Measurements from ENCODE around the gene TRAFD1.

TRAFD1 gene

DNA sequence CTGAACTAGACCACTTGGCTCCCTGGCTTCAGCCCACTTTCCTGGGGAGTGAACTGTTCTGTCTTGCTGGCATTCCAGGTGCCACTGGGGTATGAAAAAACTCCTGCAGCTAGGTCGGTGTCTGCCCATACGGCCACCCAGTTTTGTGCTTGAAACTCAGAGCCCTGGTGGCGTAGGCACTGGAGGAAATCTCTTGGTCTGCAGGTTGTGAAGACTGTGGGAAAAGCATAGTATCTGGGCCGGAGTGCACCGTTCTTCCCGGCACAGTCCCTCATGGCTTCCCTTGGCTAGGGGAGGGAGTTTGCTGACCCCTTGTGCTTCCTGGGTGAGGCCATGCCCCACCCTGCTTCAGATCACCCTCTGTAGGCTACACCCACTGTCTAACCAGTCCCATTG, 33.8 kb downstream of the TRAFD1 start:
- no peak for DNase-seq

DNA sequence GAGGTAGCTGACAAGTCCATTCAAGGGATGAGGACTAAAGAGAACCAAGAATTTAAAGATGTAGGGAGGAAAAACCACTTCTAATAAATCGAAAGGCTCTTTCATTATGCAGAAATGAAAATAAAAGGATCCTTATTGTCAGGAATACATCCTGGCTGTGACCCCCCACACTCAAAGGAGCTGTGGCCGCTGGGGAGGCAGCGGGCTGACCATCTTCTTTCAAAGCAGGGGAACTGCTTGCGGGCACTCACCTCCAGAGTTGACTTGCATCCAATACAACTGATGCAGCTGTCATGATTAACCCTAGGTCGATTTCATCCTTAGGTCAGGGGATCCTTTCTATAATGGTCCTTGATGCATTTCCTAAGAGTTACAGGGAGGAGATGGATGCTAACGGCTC, 35.3 kb downstream of the TRAFD1 start:
- no peak for DNase-seq

- DNase-seq = no peak
Measured at GRCh38 chr12:112161711-112162110, 36.4 kb downstream of the TRAFD1 start.

DNA sequence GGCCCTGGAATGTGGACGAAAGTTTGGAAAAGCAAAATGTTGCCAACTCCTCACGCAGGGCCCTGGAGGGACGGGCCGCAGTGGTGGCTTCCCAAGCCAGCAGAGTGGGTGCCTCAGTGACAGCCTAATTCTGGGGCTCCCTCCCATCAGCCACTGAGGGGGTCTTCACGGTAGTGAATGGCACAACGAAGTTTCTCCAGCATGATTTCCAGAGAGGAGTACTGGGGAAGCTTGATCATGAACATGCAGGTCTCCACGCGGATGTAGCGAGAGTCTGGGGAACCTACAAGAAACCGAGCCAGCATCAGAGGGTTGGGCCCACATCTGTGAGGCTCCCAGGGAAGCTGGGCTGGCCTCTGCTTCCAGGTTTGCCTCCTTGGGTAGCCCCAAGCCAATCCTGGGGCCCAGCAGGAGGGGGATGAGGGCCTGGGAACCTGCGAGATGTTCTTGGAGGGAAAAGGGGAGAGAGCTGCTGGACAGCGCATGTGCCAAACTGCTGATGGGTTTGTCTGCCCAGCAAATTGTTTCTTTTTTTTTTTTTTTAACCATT, 37.0 kb downstream of the TRAFD1 start:
- no peak for DNase-seq

DNA sequence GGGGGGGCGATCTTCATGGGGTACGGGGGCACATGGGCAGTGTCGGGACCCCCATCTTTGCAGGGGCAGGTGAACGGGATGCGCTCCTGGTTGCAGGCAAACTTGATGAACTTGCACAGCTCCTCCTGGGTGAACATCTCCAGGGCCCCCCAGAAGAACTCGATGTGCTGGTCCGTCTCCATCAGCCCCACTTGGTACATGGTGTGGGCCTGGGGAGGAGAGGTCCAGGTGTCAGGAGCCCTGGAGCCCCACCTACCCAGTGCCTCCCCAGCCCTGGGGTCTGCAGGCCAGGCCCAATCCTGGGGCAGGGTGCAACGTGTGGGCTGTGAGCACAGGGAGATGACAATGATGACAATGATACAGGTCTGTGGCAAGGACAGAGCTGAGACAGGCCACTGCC, 37.7 kb downstream of the TRAFD1 start:
- DNase-seq = no peak

- no peak for DNase-seq
Measured at GRCh38 chr12:112163471-112163991, 38.2 kb downstream of the TRAFD1 start.

GRCh38 chr12:112164011-112164660, 38.8 kb downstream of the TRAFD1 start:
- DNase-seq = no peak

DNA sequence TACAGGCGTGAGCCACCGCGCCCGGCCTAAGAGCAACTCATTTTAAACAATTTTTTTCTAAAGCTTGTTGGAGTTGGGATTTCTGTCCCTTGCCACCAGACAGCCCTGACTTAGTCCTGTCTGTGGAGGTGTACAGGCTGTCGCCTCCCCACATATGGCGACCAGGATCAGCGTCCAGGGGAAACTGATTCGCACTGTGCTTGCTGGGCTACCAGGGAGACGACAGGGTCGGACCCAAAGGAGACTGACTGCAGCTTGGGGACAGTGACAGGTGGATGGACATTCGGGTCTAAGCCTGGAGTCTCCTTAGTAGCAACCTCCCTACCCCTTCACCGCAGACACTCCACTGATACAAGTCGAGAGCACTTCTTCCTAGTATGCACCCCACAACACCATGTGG, 40.3 kb downstream of the TRAFD1 start:
- DNase-seq = no peak

- DNase-seq = no peak
Measured at GRCh38 chr12:112166051-112167015, 41.0 kb downstream of the TRAFD1 start.

- DNase-seq = no peak
Measured at GRCh38 chr12:112167031-112167461, 41.7 kb downstream of the TRAFD1 start.

DNA sequence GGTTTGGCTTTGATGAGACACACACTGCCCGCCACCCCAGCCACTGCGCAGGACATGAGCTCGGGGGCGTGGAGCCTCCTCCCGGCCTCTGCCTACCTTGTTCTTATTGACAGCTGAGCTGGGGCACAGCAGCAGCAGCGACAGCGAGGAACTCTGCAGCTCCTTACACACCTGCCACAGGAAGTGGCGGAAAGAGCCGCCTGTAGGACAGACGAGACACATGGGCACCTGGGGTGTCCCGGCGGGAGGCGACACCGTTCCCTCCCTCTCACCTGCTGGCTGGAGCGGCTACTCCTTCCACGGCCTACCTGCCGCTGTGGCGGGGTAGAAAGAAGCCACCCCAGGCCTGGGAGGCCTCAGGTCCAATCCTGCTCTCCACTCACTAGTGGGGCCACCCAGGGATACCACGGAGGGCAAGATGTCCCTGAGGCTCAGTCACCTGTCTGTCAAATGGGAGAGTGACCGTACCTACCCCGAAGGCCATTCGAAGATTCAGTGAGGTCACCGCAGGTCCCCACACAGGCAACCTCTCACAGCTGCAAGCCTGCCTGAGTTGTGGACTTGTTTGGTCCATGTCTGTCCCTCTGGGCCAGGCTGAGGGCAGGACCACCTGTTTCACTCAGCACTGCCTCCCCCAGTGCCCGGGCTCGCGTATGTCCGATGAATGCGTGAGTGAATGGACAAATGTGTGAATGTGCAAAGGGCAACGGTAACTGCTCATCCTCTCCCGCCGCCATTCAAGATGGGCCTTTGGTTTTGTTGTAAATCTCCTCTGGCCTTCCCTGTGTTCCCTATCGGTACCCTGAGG, 42.6 kb downstream of the TRAFD1 start:
- no peak for DNase-seq

GRCh38 chr12:112168561-112168971, 43.2 kb downstream of the TRAFD1 start:
- no peak for DNase-seq

GRCh38 chr12:112169161-112169872, 44.0 kb downstream of the TRAFD1 start:
- no peak for DNase-seq

DNA sequence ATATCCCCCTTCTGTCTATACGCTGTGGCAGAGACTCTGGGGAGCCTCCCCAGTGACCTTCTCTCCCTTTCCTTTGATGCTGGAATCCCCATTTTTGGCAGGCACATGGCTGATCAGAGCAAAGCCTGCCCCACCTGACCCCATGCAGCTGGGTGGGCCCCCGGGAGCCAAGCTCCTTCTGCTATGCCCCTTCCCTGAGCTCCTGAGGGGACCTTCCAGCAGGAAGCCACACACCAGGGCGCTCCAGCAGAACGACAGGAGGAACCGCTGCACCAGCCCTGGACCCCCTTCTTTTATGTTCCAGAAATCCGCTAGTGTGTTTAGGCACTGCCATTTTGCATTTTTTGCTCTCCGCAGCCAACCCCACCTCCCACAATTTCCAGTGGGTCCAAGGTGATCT, 44.6 kb downstream of the TRAFD1 start:
- DNase-seq = no peak

GRCh38 chr12:112170376-112170775, 45.0 kb downstream of the TRAFD1 start:
- no peak for DNase-seq

DNA sequence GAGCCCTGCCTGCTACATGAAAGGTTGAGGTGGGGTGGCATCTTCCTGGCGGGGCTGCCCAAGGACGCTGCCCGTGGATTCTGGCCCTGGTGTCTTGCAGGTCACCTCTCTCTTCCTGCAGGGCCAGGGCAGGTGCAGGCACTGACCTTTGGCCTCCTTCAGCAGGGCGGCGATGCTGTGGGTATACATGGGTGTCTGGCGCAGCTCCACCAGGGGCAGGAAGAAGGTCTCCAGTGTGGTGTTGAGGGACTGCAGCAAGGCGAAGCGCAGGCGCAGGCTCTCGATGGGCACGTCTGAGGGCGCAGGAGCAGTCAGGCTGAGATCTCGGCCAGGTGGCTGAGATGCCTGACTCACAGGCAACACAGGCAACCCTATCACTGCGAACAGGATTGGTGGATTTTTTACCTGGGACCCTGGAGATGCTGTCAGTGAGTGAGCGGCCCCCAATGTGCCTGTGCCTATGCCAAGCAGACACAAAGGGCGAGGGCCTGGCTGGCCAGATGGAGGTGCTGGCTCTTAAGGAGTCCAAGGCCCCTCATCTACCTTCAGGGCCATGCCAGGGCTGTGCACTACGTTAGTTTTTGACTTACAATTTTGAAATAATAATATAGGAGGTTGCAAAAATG, 45.7 kb downstream of the TRAFD1 start:
- no peak for DNase-seq

GRCh38 chr12:112172556-112173324, 47.4 kb downstream of the TRAFD1 start:
- DNase-seq = no peak

DNA sequence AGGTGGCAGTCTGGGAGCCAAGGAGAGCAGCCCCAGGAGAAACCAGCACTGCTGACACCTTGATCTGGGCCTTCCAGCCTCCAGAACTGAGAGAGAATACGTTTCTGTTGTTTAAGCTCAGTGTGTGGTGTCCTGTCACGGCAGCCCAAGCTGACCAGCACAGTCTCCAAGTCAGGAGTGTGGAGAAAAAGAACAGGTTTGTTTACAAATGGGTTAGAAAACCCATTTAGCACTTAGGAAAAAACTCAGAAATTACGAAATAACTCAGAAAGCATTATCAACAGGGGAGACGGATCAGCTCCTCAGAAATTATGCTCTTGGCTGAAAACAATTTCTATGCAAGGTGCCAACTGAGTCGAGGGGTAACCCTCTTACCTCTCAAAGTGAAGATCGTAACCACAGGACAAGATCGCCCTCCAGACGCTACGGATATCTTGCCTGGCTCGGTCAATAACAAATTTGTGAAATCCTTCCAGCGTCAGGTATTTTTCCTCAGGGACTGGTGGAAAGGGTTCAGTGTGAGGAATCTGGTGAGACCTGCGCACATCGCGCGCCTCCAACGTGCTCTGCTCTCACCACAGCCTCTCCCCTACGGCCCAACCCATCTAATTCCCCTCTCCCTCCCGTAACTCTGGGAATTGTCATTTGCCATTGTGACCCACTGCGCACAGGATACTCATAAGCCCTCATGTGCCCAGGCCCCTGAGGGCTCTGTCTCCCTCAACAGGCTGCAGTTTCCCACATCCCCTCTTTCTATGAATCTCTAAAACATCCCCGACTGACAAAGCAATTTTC, 50.2 kb downstream of the TRAFD1 start:
- DNase-seq = no peak

DNA sequence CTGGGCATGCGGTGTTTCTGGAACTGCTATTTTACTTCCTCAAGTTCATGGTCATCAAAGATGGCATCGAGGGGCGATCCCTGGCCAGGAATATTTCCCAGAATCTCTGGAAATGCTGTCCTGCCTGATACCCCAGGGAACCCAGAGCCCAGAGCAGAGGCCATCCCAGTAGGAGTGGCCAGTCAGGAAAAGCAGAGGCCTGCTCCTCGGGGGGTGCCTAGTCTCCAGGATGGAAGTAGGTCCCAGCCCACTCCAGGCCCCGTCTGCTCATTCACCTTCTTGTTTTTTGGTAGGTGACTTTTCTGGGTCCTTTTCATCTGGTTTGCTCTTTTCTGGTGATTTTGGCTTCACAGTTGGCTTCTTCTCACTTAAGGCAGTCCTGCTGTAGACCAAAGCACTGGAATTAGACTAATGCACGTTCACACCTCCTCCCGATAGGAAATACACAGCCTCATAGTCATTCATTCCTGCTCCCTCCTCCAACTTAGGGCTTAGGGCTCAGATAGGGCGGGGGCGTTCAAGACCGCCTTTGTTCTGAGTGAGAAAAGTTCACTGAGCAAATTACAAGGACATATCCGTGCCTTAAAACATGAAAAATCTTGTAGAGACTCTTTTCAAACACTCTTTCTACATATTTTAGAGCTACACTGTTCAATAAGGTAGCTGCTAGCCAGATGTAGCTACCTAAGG, 51.1 kb downstream of the TRAFD1 start:
- DNase-seq = no peak

Measured in HCEC 1CT (cell line).